ENCODE measurements around the gene DSCAM. TPM values are rescaled to one million over a fixed set of nuclear protein-coding genes. Genes with fewer than 3 reads are reported as not detected.

Gene DSCAM
- total RNA-seq, 1 donor from 2014 or later: not detected

- Histone ChIP-seq H3K4me2 (no peak overlapping the region), H3K4me3 (no peak overlapping the region), H3K27me3 (no peaks in the 10 kb centered on the region), H3K27ac (no peak overlapping the region), H3K9me3 (ENCODE audit: low read depth) (no peaks in the 10 kb centered on the region), H2AFZ (replicated peaks) (peak overlapping the region; percentile 11), H4K20me1 (ENCODE audit: low read depth) (no peaks in the 10 kb centered on the region), H3K4me1 (peaks cover 11% of the 10 kb centered on the region), H3K36me3 (no peaks in the 10 kb centered on the region), H3F3A (ENCODE audit: low read depth) (no peaks in the 10 kb centered on the region), H3K9ac (no peak overlapping the region), H3K79me2 (ENCODE audit: low read depth) (no peaks in the 10 kb centered on the region)
- no peaks in the 10 kb centered on the region for H3K4me1 Mint-ChIP-seq
- H3K27ac Mint-ChIP-seq: no peak overlapping the region
- DNase-seq (ENCODE audit: low spot score): peak; percentile 13
- H3K9me3 Mint-ChIP-seq: no peaks in the 10 kb centered on the region
- no peaks in the 10 kb centered on the region for H3K36me3 Mint-ChIP-seq
- TF ChIP-seq CTCF (IDR thresholded peaks at IDR 0.05): no peak
- no peak for TF ChIP-seq EZH2phosphoT487 (IDR thresholded peaks at IDR 0.05)
- TF ChIP-seq EZH2 (IDR thresholded peaks at IDR 0.05): no peak
- no peak overlapping the region for H3K4me3 Mint-ChIP-seq
- peaks cover 3% of the 10 kb centered on the region for H3K27me3 Mint-ChIP-seq (ENCODE audit: insufficient read depth, low read depth)
Measured at GRCh38 chr21:40680311-40680710, 166.6 kb downstream of the DSCAM start.

- no peak for DNase-seq (ENCODE audit: low spot score)
- no peak overlapping the region for H3K4me3 Mint-ChIP-seq
- no peaks in the 10 kb centered on the region for H3K9me3 Mint-ChIP-seq
- Histone ChIP-seq H3K4me1 (peaks cover 11% of the 10 kb centered on the region), H3K4me2 (no peak overlapping the region), H3K4me3 (no peak overlapping the region), H3K27me3 (no peaks in the 10 kb centered on the region), H3K79me2 (ENCODE audit: low read depth) (no peaks in the 10 kb centered on the region), H3K27ac (no peak overlapping the region), H3F3A (ENCODE audit: low read depth) (no peaks in the 10 kb centered on the region), H4K20me1 (ENCODE audit: low read depth) (no peaks in the 10 kb centered on the region), H3K9ac (no peak overlapping the region), H2AFZ (replicated peaks) (no peak overlapping the region), H3K36me3 (no peaks in the 10 kb centered on the region), H3K9me3 (ENCODE audit: low read depth) (no peaks in the 10 kb centered on the region)
- TF ChIP-seq EZH2phosphoT487 (IDR thresholded peaks at IDR 0.05) (no peak), CTCF (IDR thresholded peaks at IDR 0.05) (no peak), EZH2 (IDR thresholded peaks at IDR 0.05) (no peak)
- no peaks in the 10 kb centered on the region for H3K36me3 Mint-ChIP-seq
- no peak overlapping the region for H3K27ac Mint-ChIP-seq
- peaks cover 3% of the 10 kb centered on the region for H3K27me3 Mint-ChIP-seq (ENCODE audit: insufficient read depth, low read depth)
- no peaks in the 10 kb centered on the region for H3K4me1 Mint-ChIP-seq
Measured at GRCh38 chr21:40678681-40679284, 168.2 kb downstream of the DSCAM start.

GRCh38 chr21:40675017-40675416 lies 171.9 kb downstream of the DSCAM start:
- Mint-ChIP-seq H3K27me3 (ENCODE audit: insufficient read depth, low read depth) (no peaks in the 10 kb centered on the region), H3K27ac (no peak overlapping the region), H3K4me3 (no peak overlapping the region), H3K36me3 (no peaks in the 10 kb centered on the region), H3K4me1 (no peaks in the 10 kb centered on the region), H3K9me3 (no peaks in the 10 kb centered on the region)
- H3K27ac ChIP-seq: no peak overlapping the region
- H3K4me2 ChIP-seq: no peak overlapping the region
- H3F3A ChIP-seq (ENCODE audit: low read depth): no peaks in the 10 kb centered on the region
- H3K27me3 ChIP-seq: no peaks in the 10 kb centered on the region
- H3K79me2 ChIP-seq (ENCODE audit: low read depth): no peaks in the 10 kb centered on the region
- no peaks in the 10 kb centered on the region for H3K36me3 ChIP-seq
- H4K20me1 ChIP-seq (ENCODE audit: low read depth): no peaks in the 10 kb centered on the region
- no peak overlapping the region for H2AFZ ChIP-seq (replicated peaks)
- H3K9ac ChIP-seq: no peak overlapping the region
- no peak for TF ChIP-seq CTCF (IDR thresholded peaks at IDR 0.05)
- H3K4me1 ChIP-seq: peaks cover 4% of the 10 kb centered on the region
- DNase-seq (ENCODE audit: low spot score): no peak
- H3K9me3 ChIP-seq (ENCODE audit: low read depth): no peaks in the 10 kb centered on the region
- no peak overlapping the region for H3K4me3 ChIP-seq
